GM06990 (cell line): Measurements from ENCODE around the gene SRSF3.

ENCODE experiments used
- DNase-seq: peaks from one replicate; pipeline ENCODE4 v3.0.0-alpha.2; 2011; ENCODE audit not compliant: insufficient read length; ENCODE audit errors: extremely low read depth
- H3K27me3 ChIP-seq: replicated peaks from 2 replicates; pipeline ENCODE4 v1.6.0; 2011; ENCODE audit warnings: low read length; ENCODE audit not compliant: control insufficient read depth, insufficient read depth
- H3K36me3 ChIP-seq: 2 replicates; pipeline ENCODE4 v1.5.1; 2011; ENCODE audit warnings: low read length; ENCODE audit not compliant: control insufficient read depth, insufficient read depth
- H3K4me3 ChIP-seq: replicated peaks from 2 replicates; pipeline ENCODE4 v1.5.1; 2011; ENCODE audit warnings: low read depth, mild to moderate bottlenecking, control low read depth, low read length
- CTCF ChIP-seq: IDR thresholded peaks from 2 replicates; pipeline ENCODE4 v1.5.1; 2011; ENCODE audit warnings: low read length, control low read depth, mild to moderate bottlenecking, inconsistent platforms; ENCODE audit not compliant: insufficient read depth, poor library complexity, severe bottlenecking

Gene SRSF3

GRCh38 chr6:36641543-36641942 is 47.4 kb downstream of the SRSF3 start:
- no peak for TF ChIP-seq CTCF
- no peak for DNase-seq
- Histone ChIP-seq H3K4me3 (no peak overlapping the region), H3K27me3 (no peaks in the 10 kb centered on the region), H3K36me3 (no peaks in the 10 kb centered on the region)

- no peak overlapping the region for H3K4me3 ChIP-seq
- no peaks in the 10 kb centered on the region for H3K36me3 ChIP-seq
- no peak for TF ChIP-seq CTCF
- H3K27me3 ChIP-seq, result no peaks in the 10 kb centered on the region
- no peak for DNase-seq
Measured at GRCh38 chr6:36642913-36643817, 49.0 kb downstream of the SRSF3 start.

DNA sequence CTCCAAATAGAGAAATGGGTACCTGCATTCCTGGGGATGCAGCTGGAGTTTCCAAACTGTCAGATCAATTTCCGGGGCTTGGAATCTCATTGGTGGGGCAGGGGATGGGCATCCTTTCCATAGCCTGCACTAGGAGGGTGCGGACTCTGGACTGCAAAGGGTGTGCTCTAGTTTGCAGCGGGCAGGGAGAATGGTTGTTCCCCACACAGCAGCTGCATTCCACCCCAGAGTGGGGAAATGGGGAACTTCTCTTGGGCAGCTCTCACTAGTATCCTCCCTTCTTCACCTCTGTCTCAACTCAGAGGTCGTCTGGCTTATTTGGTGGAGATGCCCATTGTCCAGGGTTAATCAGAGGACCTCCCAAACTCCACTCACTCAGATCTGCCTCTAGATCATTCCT is 49.8 kb downstream of the SRSF3 start:
- no peak for DNase-seq
- no peak for TF ChIP-seq CTCF
- H3K4me3 ChIP-seq, result no peak overlapping the region
- H3K27me3 ChIP-seq, result no peaks in the 10 kb centered on the region
- H3K36me3 ChIP-seq, result no peaks in the 10 kb centered on the region

DNA sequence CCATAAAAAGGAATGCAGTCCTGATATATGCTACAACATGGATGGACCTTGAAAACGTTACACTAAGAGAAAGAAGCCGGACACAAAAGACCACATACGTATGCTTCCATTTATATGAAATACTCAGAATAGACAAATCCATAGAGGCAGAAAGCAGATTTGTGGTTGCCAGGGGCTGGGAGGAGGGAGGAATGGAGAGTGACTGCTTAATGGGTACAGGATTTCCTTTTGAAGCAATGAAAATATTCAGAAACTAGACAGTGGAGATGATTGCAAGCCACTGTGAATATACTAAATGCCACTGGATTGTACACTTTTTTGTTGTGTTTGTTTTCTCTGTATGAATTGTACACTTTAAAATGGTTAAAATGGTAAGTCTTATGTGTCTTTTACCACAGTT is 54.9 kb downstream of the SRSF3 start:
- Histone ChIP-seq H3K27me3 (no peaks in the 10 kb centered on the region), H3K36me3 (no peaks in the 10 kb centered on the region), H3K4me3 (no peak overlapping the region)
- no peak for DNase-seq
- TF ChIP-seq CTCF, result no peak

- no peak for TF ChIP-seq CTCF
Measured at GRCh38 chr6:36649701-36650484, 55.7 kb downstream of the SRSF3 start.

More at GRCh38 chr6:36649701-36650484, 55.7 kb downstream of the SRSF3 start:
- Histone ChIP-seq H3K36me3 (no peaks in the 10 kb centered on the region), H3K4me3 (no peak overlapping the region), H3K27me3 (no peaks in the 10 kb centered on the region)
- DNase-seq, result no peak
